ENCODE measurements around the gene ACOX2. TPM values are rescaled to one million over a fixed set of nuclear protein-coding genes. Genes with fewer than 3 reads are reported as not detected.

Gene ACOX2
- total RNA-seq, 1 experiment from 2014 or later: 0.85 TPM

DNA sequence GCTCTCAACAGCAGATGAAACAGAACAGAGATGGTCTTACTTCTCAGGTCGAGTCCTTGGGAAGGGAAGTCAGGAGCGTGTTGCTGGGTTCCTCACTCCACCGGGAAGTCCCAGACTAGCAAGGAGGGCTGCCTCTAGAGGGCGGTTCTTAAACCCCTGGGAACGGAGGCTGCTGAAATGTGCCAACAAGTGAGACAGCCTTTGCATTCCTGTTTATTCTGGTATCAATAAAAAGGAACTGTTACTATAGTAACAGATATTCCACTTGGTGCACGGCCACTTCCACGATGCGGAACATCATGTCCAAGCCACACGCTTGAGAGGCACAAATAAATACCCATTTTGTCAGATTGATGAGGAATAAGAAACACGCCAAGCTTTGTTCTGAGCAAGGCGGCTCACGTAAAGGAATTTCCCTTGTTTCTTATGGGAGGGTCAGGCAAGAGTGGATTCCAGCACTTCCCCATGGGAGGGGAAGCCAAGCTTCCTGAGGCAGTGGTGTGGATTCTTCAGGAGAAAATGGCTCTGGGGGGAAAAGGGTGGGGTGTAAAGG, 40.4 kb upstream of the ACOX2 start, which contains the start of gene FAM107A:
FAM107A (minus strand) TSS at position 123 of the 553 bp plus-strand sequence. CDS start 7,531 bp downstream, outside the sequence.
- H3K4me1 ChIP-seq (ENCODE audit: insufficient read depth, low read length): no peaks in the 10 kb centered on the region; the same call in 1 of the 2 replicates
- Mint-ChIP-seq H3K27ac (peak within 1 kb of the TSS in 2 of 3 experiments; percentile 62 to 82; a peak in 3 of 7 replicates), H3K4me1 (peaks cover 35 to 52% of the 10 kb centered on the region in 2 experiments), H3K27me3 (ENCODE audit: low read depth) (peaks cover 34% of the 10 kb centered on the region), H3K36me3 (ENCODE audit: insufficient read depth in 1 of 3, low read depth in 3 of 3) (peaks cover 0 to under 1% (median 0%) of the 10 kb centered on the region in 3 experiments; a peak in 1 of 7 replicates), H3K4me3 (no peak within 1 kb of the TSS), H3K9me3 (peaks cover under 1% of the 10 kb centered on the region in 2 experiments; a peak in 2 of 5 replicates)
- H3K9ac ChIP-seq (ENCODE audit: extremely low read depth, insufficient read length, low read length): no peak within 1 kb of the TSS
- H3K23ac ChIP-seq (ENCODE audit: insufficient read length, low read depth, low read length): no peak within 1 kb of the TSS
- no peak within 1 kb of the TSS for H3T11ph ChIP-seq (ENCODE audit: low read length)
- no peak within 1 kb of the TSS for H2AK5ac ChIP-seq (ENCODE audit: insufficient read length, low read length)
- TF ChIP-seq, protein P1, sequence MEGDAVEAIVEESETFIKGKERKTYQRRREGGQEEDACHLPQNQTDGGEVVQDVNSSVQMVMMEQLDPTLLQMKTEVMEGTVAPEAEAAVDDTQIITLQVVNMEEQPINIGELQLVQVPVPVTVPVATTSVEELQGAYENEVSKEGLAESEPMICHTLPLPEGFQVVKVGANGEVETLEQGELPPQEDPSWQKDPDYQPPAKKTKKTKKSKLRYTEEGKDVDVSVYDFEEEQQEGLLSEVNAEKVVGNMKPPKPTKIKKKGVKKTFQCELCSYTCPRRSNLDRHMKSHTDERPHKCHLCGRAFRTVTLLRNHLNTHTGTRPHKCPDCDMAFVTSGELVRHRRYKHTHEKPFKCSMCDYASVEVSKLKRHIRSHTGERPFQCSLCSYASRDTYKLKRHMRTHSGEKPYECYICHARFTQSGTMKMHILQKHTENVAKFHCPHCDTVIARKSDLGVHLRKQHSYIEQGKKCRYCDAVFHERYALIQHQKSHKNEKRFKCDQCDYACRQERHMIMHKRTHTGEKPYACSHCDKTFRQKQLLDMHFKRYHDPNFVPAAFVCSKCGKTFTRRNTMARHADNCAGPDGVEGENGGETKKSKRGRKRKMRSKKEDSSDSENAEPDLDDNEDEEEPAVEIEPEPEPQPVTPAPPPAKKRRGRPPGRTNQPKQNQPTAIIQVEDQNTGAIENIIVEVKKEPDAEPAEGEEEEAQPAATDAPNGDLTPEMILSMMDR (conservative IDR thresholded peaks at IDR 0.05): peak; percentile 51
- H3K79me1 ChIP-seq (ENCODE audit: insufficient read depth, low read depth, low read length, poor library complexity, severe bottlenecking): no peaks in the 10 kb centered on the region
- H2BK120ac ChIP-seq (ENCODE audit: low read depth, low read length, poor library complexity, severe bottlenecking): no peak within 1 kb of the TSS
- H3K27ac ChIP-seq (ENCODE audit: insufficient read length, low read depth, low read length): no peak within 1 kb of the TSS
- no peak within 1 kb of the TSS for H3K56ac ChIP-seq (ENCODE audit: insufficient read length, low read depth, low read length)
- no peak within 1 kb of the TSS for H4K5ac ChIP-seq (ENCODE audit: insufficient read length, low read depth, low read length)
- no peak within 1 kb of the TSS for H2BK15ac ChIP-seq (ENCODE audit: low read depth, low read length)
- no peak within 1 kb of the TSS for H3K4me2 ChIP-seq (ENCODE audit: insufficient read depth, insufficient read length, low read length)
- H2BK5ac ChIP-seq (ENCODE audit: insufficient read length, low read length): no peak within 1 kb of the TSS
- DNase-seq: peak; percentile 85
- no peaks in the 10 kb centered on the region for H3K27me3 ChIP-seq (ENCODE audit: insufficient read depth, low read length)
- WGBS (ENCODE audit: extremely low coverage, insufficient read length, low lambda C conversion rate): no CpG with 5 or more reads among the region's 12 CpGs
- H2BK12ac ChIP-seq (ENCODE audit: insufficient read length, low read depth, low read length): no peak within 1 kb of the TSS
- no peaks in the 10 kb centered on the region for H3K9me3 ChIP-seq (ENCODE audit: control insufficient read depth, low read depth, low read length)
- no peaks in the 10 kb centered on the region for H3K79me2 ChIP-seq (ENCODE audit: insufficient read depth, low read length)
- H3K18ac ChIP-seq (ENCODE audit: insufficient read length, low read depth, low read length): no peak within 1 kb of the TSS
- H3K23me2 ChIP-seq (ENCODE audit: insufficient read length, low read depth, low read length, poor library complexity, severe bottlenecking): no peaks in the 10 kb centered on the region
- H4K20me1 ChIP-seq (ENCODE audit: control insufficient read depth, insufficient read depth, insufficient read length): no peaks in the 10 kb centered on the region
- H4K91ac ChIP-seq (ENCODE audit: insufficient read length, low read depth, low read length): no peak within 1 kb of the TSS
- H3K14ac ChIP-seq (ENCODE audit: insufficient read depth, low read length): no peak within 1 kb of the TSS
- H2BK20ac ChIP-seq (ENCODE audit: low read depth, low read length, poor library complexity, severe bottlenecking): no peak within 1 kb of the TSS
- no peak within 1 kb of the TSS for H3K4ac ChIP-seq (ENCODE audit: low read depth, low read length)
- no peak within 1 kb of the TSS for H4K8ac ChIP-seq (replicated peaks; ENCODE audit: insufficient read length, low read depth, low read length)
- H2AFZ ChIP-seq (ENCODE audit: low read length): no peak within 1 kb of the TSS
